ENCODE results near the gene PREX1.

Gene PREX1

GRCh38 chr20:48750941-48751635, 76.7 kb downstream of the PREX1 start:
- peak; percentile 38 to 49 (median 45) for DNase-seq
- Histone ChIP-seq H3K4me3 (ENCODE audit: insufficient read depth, low read depth, low read length, poor library complexity, severe bottlenecking) (peak overlapping the region; percentile 9), H3K36me3 (ENCODE audit: control insufficient read depth, insufficient read depth, low read length) (peaks cover 23% of the 10 kb centered on the region), H3K9me3 (ENCODE audit: control insufficient read depth, low read length) (no peaks in the 10 kb centered on the region), H3K27me3 (replicated peaks; ENCODE audit: control insufficient read depth, insufficient read depth, low read length, poor library complexity, severe bottlenecking) (no peaks in the 10 kb centered on the region), H3K27ac (ENCODE audit: insufficient read depth, low read length, poor library complexity, severe bottlenecking) (peak overlapping the region; percentile 63), H3K4me1 (ENCODE audit: control insufficient read depth, insufficient read depth, low read length, poor library complexity, severe bottlenecking) (peaks cover 46% of the 10 kb centered on the region)

- H3K36me3 ChIP-seq (ENCODE audit: control insufficient read depth, insufficient read depth, low read length) = peaks cover 25% of the 10 kb centered on the region
- H3K4me3 ChIP-seq (ENCODE audit: insufficient read depth, low read depth, low read length, poor library complexity, severe bottlenecking) = no peak overlapping the region
- no peaks in the 10 kb centered on the region for H3K27me3 ChIP-seq (replicated peaks; ENCODE audit: control insufficient read depth, insufficient read depth, low read length, poor library complexity, severe bottlenecking)
- H3K9me3 ChIP-seq (ENCODE audit: control insufficient read depth, low read length) = no peaks in the 10 kb centered on the region
- peak overlapping the region; percentile 63 for H3K27ac ChIP-seq (ENCODE audit: insufficient read depth, low read length, poor library complexity, severe bottlenecking)
- no peak for DNase-seq
- peaks cover 46% of the 10 kb centered on the region for H3K4me1 ChIP-seq (ENCODE audit: control insufficient read depth, insufficient read depth, low read length, poor library complexity, severe bottlenecking)
Observed at GRCh38 chr20:48750376-48750775, 77.4 kb downstream of the PREX1 start.

- Histone ChIP-seq H3K4me1 (ENCODE audit: control insufficient read depth, insufficient read depth, low read length, poor library complexity, severe bottlenecking) (peaks cover 44% of the 10 kb centered on the region), H3K4me3 (ENCODE audit: insufficient read depth, low read depth, low read length, poor library complexity, severe bottlenecking) (no peak overlapping the region), H3K9me3 (ENCODE audit: control insufficient read depth, low read length) (no peaks in the 10 kb centered on the region), H3K27ac (ENCODE audit: insufficient read depth, low read length, poor library complexity, severe bottlenecking) (peak overlapping the region; percentile 9), H3K36me3 (ENCODE audit: control insufficient read depth, insufficient read depth, low read length) (peaks cover 32% of the 10 kb centered on the region), H3K27me3 (replicated peaks; ENCODE audit: control insufficient read depth, insufficient read depth, low read length, poor library complexity, severe bottlenecking) (no peaks in the 10 kb centered on the region)
- DNase-seq = no peak
Observed at GRCh38 chr20:48749437-48749836, 78.4 kb downstream of the PREX1 start.

GRCh38 chr20:48748556-48748955, 79.2 kb downstream of the PREX1 start:
- no peak overlapping the region for H3K4me3 ChIP-seq (ENCODE audit: insufficient read depth, low read depth, low read length, poor library complexity, severe bottlenecking)
- peaks cover 37% of the 10 kb centered on the region for H3K36me3 ChIP-seq (ENCODE audit: control insufficient read depth, insufficient read depth, low read length)
- DNase-seq = no peak
- no peak overlapping the region for H3K27ac ChIP-seq (ENCODE audit: insufficient read depth, low read length, poor library complexity, severe bottlenecking)
- peaks cover 38% of the 10 kb centered on the region for H3K4me1 ChIP-seq (ENCODE audit: control insufficient read depth, insufficient read depth, low read length, poor library complexity, severe bottlenecking)
- H3K27me3 ChIP-seq (replicated peaks; ENCODE audit: control insufficient read depth, insufficient read depth, low read length, poor library complexity, severe bottlenecking) = no peaks in the 10 kb centered on the region
- H3K9me3 ChIP-seq (ENCODE audit: control insufficient read depth, low read length) = no peaks in the 10 kb centered on the region

GRCh38 chr20:48747840-48748414, 79.9 kb downstream of the PREX1 start:
- Histone ChIP-seq H3K36me3 (ENCODE audit: control insufficient read depth, insufficient read depth, low read length) (peaks cover 44% of the 10 kb centered on the region), H3K9me3 (ENCODE audit: control insufficient read depth, low read length) (no peaks in the 10 kb centered on the region), H3K4me3 (ENCODE audit: insufficient read depth, low read depth, low read length, poor library complexity, severe bottlenecking) (no peak overlapping the region), H3K4me1 (ENCODE audit: control insufficient read depth, insufficient read depth, low read length, poor library complexity, severe bottlenecking) (peaks cover 32% of the 10 kb centered on the region), H3K27ac (ENCODE audit: insufficient read depth, low read length, poor library complexity, severe bottlenecking) (no peak overlapping the region), H3K27me3 (replicated peaks; ENCODE audit: control insufficient read depth, insufficient read depth, low read length, poor library complexity, severe bottlenecking) (no peaks in the 10 kb centered on the region)
- no peak for DNase-seq

- H3K36me3 ChIP-seq (ENCODE audit: control insufficient read depth, insufficient read depth, low read length) = peaks cover 62% of the 10 kb centered on the region
- H3K4me3 ChIP-seq (ENCODE audit: insufficient read depth, low read depth, low read length, poor library complexity, severe bottlenecking) = no peak overlapping the region
- no peak for DNase-seq
Observed at GRCh38 chr20:48745330-48745729, 82.5 kb downstream of the PREX1 start.

GRCh38 chr20:48744515-48744914, 83.3 kb downstream of the PREX1 start:
- peaks cover 18% of the 10 kb centered on the region for H3K4me1 ChIP-seq (ENCODE audit: control insufficient read depth, insufficient read depth, low read length, poor library complexity, severe bottlenecking)
- H3K27ac ChIP-seq (ENCODE audit: insufficient read depth, low read length, poor library complexity, severe bottlenecking) = no peak overlapping the region
- no peaks in the 10 kb centered on the region for H3K9me3 ChIP-seq (ENCODE audit: control insufficient read depth, low read length)
- peaks cover 62% of the 10 kb centered on the region for H3K36me3 ChIP-seq (ENCODE audit: control insufficient read depth, insufficient read depth, low read length)
- H3K4me3 ChIP-seq (ENCODE audit: insufficient read depth, low read depth, low read length, poor library complexity, severe bottlenecking) = no peak overlapping the region
- no peaks in the 10 kb centered on the region for H3K27me3 ChIP-seq (replicated peaks; ENCODE audit: control insufficient read depth, insufficient read depth, low read length, poor library complexity, severe bottlenecking)
- DNase-seq = no peak

More at GRCh38 chr20:48745330-48745729, 82.5 kb downstream of the PREX1 start:
- Histone ChIP-seq H3K4me1 (ENCODE audit: control insufficient read depth, insufficient read depth, low read length, poor library complexity, severe bottlenecking) (peaks cover 10% of the 10 kb centered on the region), H3K27ac (ENCODE audit: insufficient read depth, low read length, poor library complexity, severe bottlenecking) (no peak overlapping the region), H3K9me3 (ENCODE audit: control insufficient read depth, low read length) (no peaks in the 10 kb centered on the region), H3K27me3 (replicated peaks; ENCODE audit: control insufficient read depth, insufficient read depth, low read length, poor library complexity, severe bottlenecking) (no peaks in the 10 kb centered on the region)

GRCh38 chr20:48743807-48744206, 84.0 kb downstream of the PREX1 start:
- Histone ChIP-seq H3K27me3 (replicated peaks; ENCODE audit: control insufficient read depth, insufficient read depth, low read length, poor library complexity, severe bottlenecking) (no peaks in the 10 kb centered on the region), H3K4me1 (ENCODE audit: control insufficient read depth, insufficient read depth, low read length, poor library complexity, severe bottlenecking) (peaks cover 22% of the 10 kb centered on the region), H3K4me3 (ENCODE audit: insufficient read depth, low read depth, low read length, poor library complexity, severe bottlenecking) (no peak overlapping the region), H3K27ac (ENCODE audit: insufficient read depth, low read length, poor library complexity, severe bottlenecking) (no peak overlapping the region), H3K36me3 (ENCODE audit: control insufficient read depth, insufficient read depth, low read length) (peaks cover 62% of the 10 kb centered on the region), H3K9me3 (ENCODE audit: control insufficient read depth, low read length) (no peaks in the 10 kb centered on the region)
- no peak for DNase-seq

- Histone ChIP-seq H3K4me1 (ENCODE audit: control insufficient read depth, insufficient read depth, low read length, poor library complexity, severe bottlenecking) (peaks cover 24% of the 10 kb centered on the region), H3K27ac (ENCODE audit: insufficient read depth, low read length, poor library complexity, severe bottlenecking) (no peak overlapping the region), H3K36me3 (ENCODE audit: control insufficient read depth, insufficient read depth, low read length) (peaks cover 62% of the 10 kb centered on the region), H3K27me3 (replicated peaks; ENCODE audit: control insufficient read depth, insufficient read depth, low read length, poor library complexity, severe bottlenecking) (no peaks in the 10 kb centered on the region), H3K4me3 (ENCODE audit: insufficient read depth, low read depth, low read length, poor library complexity, severe bottlenecking) (no peak overlapping the region), H3K9me3 (ENCODE audit: control insufficient read depth, low read length) (no peaks in the 10 kb centered on the region)
- no peak for DNase-seq
Observed at GRCh38 chr20:48742912-48743680, 84.7 kb downstream of the PREX1 start.

GRCh38 chr20:48742233-48742632, 85.6 kb downstream of the PREX1 start:
- Histone ChIP-seq H3K27ac (ENCODE audit: insufficient read depth, low read length, poor library complexity, severe bottlenecking) (no peak overlapping the region), H3K4me1 (ENCODE audit: control insufficient read depth, insufficient read depth, low read length, poor library complexity, severe bottlenecking) (peaks cover 28% of the 10 kb centered on the region), H3K36me3 (ENCODE audit: control insufficient read depth, insufficient read depth, low read length) (peaks cover 55% of the 10 kb centered on the region), H3K27me3 (replicated peaks; ENCODE audit: control insufficient read depth, insufficient read depth, low read length, poor library complexity, severe bottlenecking) (no peaks in the 10 kb centered on the region), H3K4me3 (ENCODE audit: insufficient read depth, low read depth, low read length, poor library complexity, severe bottlenecking) (no peak overlapping the region), H3K9me3 (ENCODE audit: control insufficient read depth, low read length) (no peaks in the 10 kb centered on the region)
- no peak for DNase-seq
